Measurements from ENCODE around the gene MEF2D. TPM values are rescaled to one million over a fixed set of nuclear protein-coding genes. Genes with fewer than 3 reads are reported as not detected.

MEF2D gene
- total and polyA plus RNA-seq, 2 donors (not counting 1 experiment from before 2014, with no cell fraction given) = 65.6 to 128 TPM

DNA sequence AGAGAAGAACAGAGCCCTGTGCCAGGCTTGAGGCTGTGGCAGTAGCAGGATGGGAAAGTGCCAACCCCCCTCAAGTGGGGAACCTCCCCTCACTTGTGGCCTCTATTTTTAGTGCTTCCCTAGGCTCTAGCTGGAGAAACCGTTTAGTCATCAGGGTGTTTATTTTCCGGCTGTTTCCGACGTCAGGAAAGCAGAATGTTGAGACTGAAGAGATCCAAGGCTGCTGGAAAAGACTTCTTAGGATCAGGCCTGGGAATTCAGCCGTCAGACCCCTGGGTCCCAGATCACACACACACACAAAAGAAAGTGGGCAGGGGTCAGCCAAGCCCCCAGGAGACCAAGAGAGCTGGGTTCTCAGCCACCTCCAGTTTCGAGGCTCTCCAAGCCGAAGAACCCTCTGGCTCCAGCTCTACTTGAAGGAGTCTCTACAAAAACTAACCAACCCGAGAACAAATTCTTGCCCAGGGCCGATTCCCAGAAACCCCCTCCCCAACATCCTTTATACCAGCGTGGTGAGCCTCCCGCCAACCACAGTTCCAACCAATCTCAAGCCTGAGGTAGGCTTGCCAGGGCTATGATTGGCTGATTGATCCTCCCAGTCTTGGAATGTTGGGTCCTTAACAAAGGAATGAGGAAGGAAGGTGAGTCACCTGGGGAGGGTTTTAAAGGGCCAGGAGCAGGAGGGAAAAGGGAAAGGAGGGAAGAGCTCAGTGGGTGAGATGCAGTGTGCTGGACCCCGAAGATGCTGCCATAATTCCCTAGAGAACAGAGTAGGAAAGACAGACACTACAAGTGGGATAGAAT, 2.5 kb upstream of the MEF2D start:
- TF ChIP-seq CTCF (IDR thresholded peaks at IDR 0.05) (no peak), EZH2 (IDR thresholded peaks at IDR 0.05; ENCODE audit: borderline replicate concordance, insufficient read depth, low read depth, low read length, poor library complexity, severe bottlenecking) (no peak)
- Histone ChIP-seq H3K9me3 (ENCODE audit: control extremely low read depth in 1 of 3, control insufficient read depth in 2 of 3, insufficient read depth in 1 of 3, low read length in 2 of 3) (peaks cover 0 to 5% (median 0%) of the 10 kb centered on the region in 3 donors), H3K4me1 (ENCODE audit: control insufficient read depth in 2 of 2, insufficient read depth in 2 of 2, low read length in 2 of 2) (peaks cover 55 to 65% of the 10 kb centered on the region in 2 donors), H3K4me3 (ENCODE audit: control extremely low read depth in 1 of 5, extremely low read depth in 1 of 5, insufficient read depth in 1 of 5, low read depth in 2 of 5, low read length in 4 of 5) (no peak overlapping the region), H4K20me1 (ENCODE audit: control insufficient read depth, insufficient read depth, low read length, poor library complexity, severe bottlenecking) (peaks cover 21% of the 10 kb centered on the region), H3K9ac (ENCODE audit: low read length) (peak overlapping the region; percentile 3), H3K36me3 (replicated peaks in 1 of 2; ENCODE audit: control extremely low read depth in 1 of 2, control insufficient read depth in 1 of 2, extremely low read depth in 1 of 2, insufficient read depth in 2 of 2, low read length in 1 of 2) (no peaks in the 10 kb centered on the region), H3K27ac (ENCODE audit: low read length in 2 of 2) (peak overlapping the region; percentile 94 to 96), H3K27me3 (replicated peaks in 1 of 4; ENCODE audit: control extremely low read depth in 1 of 4, control insufficient read depth in 3 of 4, insufficient read depth in 4 of 4, low read length in 3 of 4) (no peaks in the 10 kb centered on the region), H3K79me2 (ENCODE audit: control insufficient read depth, insufficient read depth, low read length) (peaks cover 45% of the 10 kb centered on the region), H2AFZ (ENCODE audit: insufficient read depth, low read depth, low read length, poor library complexity, severe bottlenecking) (peak overlapping the region; percentile 12), H3K4me2 (replicated peaks; ENCODE audit: low read depth, low read length, poor library complexity, severe bottlenecking) (peak overlapping the region; percentile 94)
- no peak for ATAC-seq (ENCODE audit: low read depth)
- ChIA-PET POLR2A (interaction anchor here (1.4 to 8.3 kb wide), 3 partner anchors 15 to 23 kb away, joined by 3 to 193 read pairs (median 5); no protein-coding TSS in a partner anchor), CTCF (interaction anchor here (1.0 to 11.7 kb wide), 4 partner anchors 17 to 117 kb away, joined by 3 to 383 read pairs (median 3); no protein-coding TSS in a partner anchor)
- WGBS (ENCODE audit: insufficient coverage) = 22% methylated on average over 9 of the region's 12 CpGs
- Mint-ChIP-seq H3K27ac (peak overlapping the region; percentile 99), H3K9me3 (ENCODE audit: insufficient read depth) (no peaks in the 10 kb centered on the region), H3K27me3 (no peaks in the 10 kb centered on the region), H3K4me1 (peaks cover 72% of the 10 kb centered on the region), H3K4me3 (peak overlapping the region; percentile 49)
- no peak for DNase-seq
- intact Hi-C loops (cut with micrococcal nuclease) = loop anchor here (5.0 to 10.0 kb wide), 2 partner anchors 224 to 1178 kb away; partner anchors contain the start of genes ISG20L2, METTL25B and RUSC1
